AG04450 (cell line): ENCODE measurements around the gene TMEM101. TPM values are rescaled to one million over a fixed set of nuclear protein-coding genes. Genes with fewer than 3 reads are reported as not detected.

Experiments
- CTCF ChIA-PET: fragments of 300-600, 350-600 bp; formaldehyde crosslinking; extraction: SDS; loops from one replicate; lab custom pipeline; 2022; ENCODE audit warnings: antibody characterized with exemption, inconsistent platforms; lab: Charles Lee
- POLR2A ChIA-PET: fragments of 350-600 bp; formaldehyde crosslinking; extraction: SDS; loops from one replicate; lab custom pipeline; 2021; ENCODE audit warnings: antibody characterized with exemption, inconsistent platforms; lab: Yijun Ruan, JAX
- DNase-seq: peaks from one replicate; pipeline ENCODE4 v3.0.0-alpha.2; 2011; ENCODE audit warnings: low read depth, low spot score
- H3K27ac ChIP-seq: one replicate; pipeline ENCODE4 v1.5.1; 2012; ENCODE audit warnings: low read depth, low read length, control low read depth
- H3K27me3 ChIP-seq: one replicate; pipeline ENCODE4 v1.6.0; 2012; ENCODE audit warnings: low read length; ENCODE audit not compliant: control insufficient read depth, insufficient read depth
- H3K4me3 ChIP-seq: 2 replicates; pipeline ENCODE4 v1.5.1; 2011; ENCODE audit warnings: mild to moderate bottlenecking, low read depth, low read length, control low read depth
- H3K9me3 ChIP-seq: 2 replicates; pipeline ENCODE4 v1.5.1; 2012; ENCODE audit warnings: low read length; ENCODE audit not compliant: control insufficient read depth, insufficient read depth
- polyA plus RNA-seq: library from polyadenylated mRNA; depleted of rRNA; stranded (reverse); fragments of >200 nt; gene quantifications from 2 replicates; pipeline ENCODE4 v1.2.3, GENCODE V29; 2011
- TF ChIP-seq, protein P1 (sequence below): IDR thresholded peaks from 2 replicates; pipeline ENCODE4 v1.5.1; 2011; ENCODE audit warnings: low read depth, low read length, control low read depth, inconsistent platforms

The TMEM101 gene
- polyA plus RNA-seq, 1 experiment = 31.3 TPM

DNA sequence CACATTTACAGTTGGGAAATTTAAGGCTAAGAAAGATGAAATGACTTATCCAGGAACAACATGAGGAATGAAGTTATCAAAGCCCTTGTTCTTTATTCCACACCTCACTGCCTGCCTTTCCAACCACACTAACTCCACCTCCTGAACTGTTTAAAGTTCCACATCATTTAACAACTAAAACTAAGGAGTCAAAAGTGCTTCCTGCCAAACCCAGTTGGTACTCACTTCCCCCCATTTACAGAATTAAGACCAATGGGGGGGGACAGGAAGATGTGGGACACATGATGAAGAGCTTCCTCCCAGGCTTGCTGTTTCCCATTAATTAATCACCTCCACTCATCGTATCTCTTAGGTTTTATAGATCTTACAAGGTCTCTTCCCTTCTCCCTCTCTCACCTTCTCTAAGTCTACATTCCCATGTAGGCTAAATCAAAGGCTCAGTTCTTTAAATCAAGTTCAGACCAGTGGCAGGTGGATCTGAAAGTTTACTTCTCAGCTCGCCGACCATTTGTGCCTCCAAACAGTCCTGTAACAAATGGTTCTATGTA is 19.2 kb upstream of the TMEM101 start:
- no peak for DNase-seq
- Histone ChIP-seq H3K27ac (no peak overlapping the region), H3K27me3 (no peaks in the 10 kb centered on the region), H3K9me3 (no peaks in the 10 kb centered on the region), H3K4me3 (no peak overlapping the region)
- ChIA-PET POLR2A (interaction anchor here (1.1 kb wide), 1 partner anchor 10 kb away, joined by 3 read pairs; no protein-coding TSS in a partner anchor), CTCF (interaction anchor here (0.6 to 1.4 kb wide), 2 partner anchors 28 to 82 kb away, joined by 3 to 4 read pairs; no protein-coding TSS in a partner anchor)
- TF ChIP-seq, protein P1, sequence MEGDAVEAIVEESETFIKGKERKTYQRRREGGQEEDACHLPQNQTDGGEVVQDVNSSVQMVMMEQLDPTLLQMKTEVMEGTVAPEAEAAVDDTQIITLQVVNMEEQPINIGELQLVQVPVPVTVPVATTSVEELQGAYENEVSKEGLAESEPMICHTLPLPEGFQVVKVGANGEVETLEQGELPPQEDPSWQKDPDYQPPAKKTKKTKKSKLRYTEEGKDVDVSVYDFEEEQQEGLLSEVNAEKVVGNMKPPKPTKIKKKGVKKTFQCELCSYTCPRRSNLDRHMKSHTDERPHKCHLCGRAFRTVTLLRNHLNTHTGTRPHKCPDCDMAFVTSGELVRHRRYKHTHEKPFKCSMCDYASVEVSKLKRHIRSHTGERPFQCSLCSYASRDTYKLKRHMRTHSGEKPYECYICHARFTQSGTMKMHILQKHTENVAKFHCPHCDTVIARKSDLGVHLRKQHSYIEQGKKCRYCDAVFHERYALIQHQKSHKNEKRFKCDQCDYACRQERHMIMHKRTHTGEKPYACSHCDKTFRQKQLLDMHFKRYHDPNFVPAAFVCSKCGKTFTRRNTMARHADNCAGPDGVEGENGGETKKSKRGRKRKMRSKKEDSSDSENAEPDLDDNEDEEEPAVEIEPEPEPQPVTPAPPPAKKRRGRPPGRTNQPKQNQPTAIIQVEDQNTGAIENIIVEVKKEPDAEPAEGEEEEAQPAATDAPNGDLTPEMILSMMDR = no peak

DNA sequence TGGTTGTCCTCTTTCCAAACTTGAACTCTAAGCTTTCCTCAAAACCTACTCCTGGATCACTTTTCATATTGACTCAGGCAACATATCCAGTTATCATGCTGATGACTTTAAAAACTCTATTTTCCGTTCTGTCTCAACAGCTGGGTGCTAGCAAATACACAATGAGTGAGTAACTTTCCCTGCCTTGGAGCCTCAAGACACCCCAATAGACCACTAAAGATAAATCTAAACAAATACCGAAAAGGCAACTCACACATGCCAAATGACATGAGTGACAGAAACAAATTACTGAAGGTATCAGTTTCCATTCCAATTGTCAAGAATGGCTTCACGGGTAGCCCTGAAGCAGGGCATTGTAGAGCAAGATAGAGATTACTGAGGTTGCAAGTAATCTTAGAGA is 15.7 kb upstream of the TMEM101 start:
- TF ChIP-seq, protein P1 = no peak
- ChIA-PET CTCF (interaction anchor here (4.1 kb wide), 1 partner anchor 11 kb away, joined by 24 read pairs; no protein-coding TSS in a partner anchor), POLR2A (no interaction called here)
- no peak overlapping the region for H3K27ac ChIP-seq
- H3K9me3 ChIP-seq = no peaks in the 10 kb centered on the region
- no peaks in the 10 kb centered on the region for H3K27me3 ChIP-seq
- H3K4me3 ChIP-seq = no peak overlapping the region
- DNase-seq = no peak

DNA sequence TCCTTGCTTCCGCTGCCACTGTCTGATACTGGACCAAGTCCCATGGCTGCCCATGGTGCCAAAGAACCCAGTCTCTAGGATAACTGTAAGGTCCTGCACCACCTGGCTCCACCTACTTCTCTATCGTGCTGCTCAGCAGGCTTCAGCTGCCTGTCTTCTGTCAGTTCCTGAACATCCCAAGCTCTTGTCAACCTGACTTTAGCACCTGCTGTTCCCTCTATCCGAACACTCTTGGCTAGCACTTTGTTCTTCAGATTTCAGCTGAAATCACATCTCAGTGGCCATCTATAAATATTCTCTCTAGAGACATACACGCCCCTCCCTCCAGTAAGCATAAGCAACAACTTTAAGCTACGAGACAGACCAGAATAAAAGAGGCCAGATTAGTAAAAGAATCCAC is 15.0 kb upstream of the TMEM101 start:
- no peaks in the 10 kb centered on the region for H3K27me3 ChIP-seq
- DNase-seq = no peak
- H3K4me3 ChIP-seq = no peak overlapping the region
- no peaks in the 10 kb centered on the region for H3K9me3 ChIP-seq
- TF ChIP-seq, protein P1 = no peak
- CTCF ChIA-PET = interaction anchor here (4.1 kb wide), 1 partner anchor 12 kb away, joined by 24 read pairs; no protein-coding TSS in a partner anchor
- no peak overlapping the region for H3K27ac ChIP-seq
- POLR2A ChIA-PET = no interaction called here

DNA sequence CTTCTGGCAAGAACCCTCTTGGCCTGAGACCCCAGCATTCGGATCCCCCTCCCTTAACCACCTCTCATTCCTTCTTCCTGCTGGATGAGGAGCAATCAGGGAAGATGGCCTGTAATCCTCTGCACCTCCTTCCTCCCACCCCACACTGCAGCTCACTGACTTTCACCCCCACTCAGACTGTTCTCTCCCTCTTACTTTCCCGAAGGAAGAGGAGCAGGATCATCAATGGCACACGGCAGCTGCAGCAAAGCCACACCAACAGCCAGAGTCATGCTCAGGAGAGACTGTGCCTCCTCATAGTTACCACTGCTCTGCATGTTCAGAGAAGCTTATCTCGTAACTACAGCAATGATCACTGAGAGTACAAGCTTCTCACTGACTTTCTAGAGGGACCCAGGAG is 10.1 kb upstream of the TMEM101 start:
- DNase-seq = no peak
- CTCF ChIA-PET = interaction anchor here (2.3 kb wide), 1 partner anchor 16 kb away, joined by 6 read pairs; no protein-coding TSS in a partner anchor

DNA sequence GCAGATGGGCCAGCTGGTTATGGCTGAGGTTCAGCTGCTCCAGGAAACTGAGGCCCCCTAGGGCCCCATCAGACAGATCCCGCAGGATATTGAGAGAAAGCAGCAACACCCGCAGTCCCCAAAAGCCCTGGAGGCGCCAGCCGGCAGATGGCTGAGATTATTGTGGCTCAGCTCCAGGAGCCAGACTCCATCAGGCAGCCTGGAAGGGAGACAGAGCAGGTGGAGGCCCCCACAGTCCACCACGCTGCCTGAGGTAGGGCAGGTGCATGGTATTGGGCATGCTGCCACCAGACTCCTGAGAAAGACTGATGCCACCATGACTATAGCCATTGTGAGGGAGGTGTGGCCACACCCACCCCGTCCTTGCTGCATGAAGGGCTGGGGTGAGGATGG is 9.5 kb upstream of the TMEM101 start:
- TF ChIP-seq, protein P1 = no peak
- ChIA-PET CTCF (interaction anchor here (2.3 kb wide), 1 partner anchor 17 kb away, joined by 6 read pairs; no protein-coding TSS in a partner anchor), POLR2A (no interaction called here)
- no peak overlapping the region for H3K4me3 ChIP-seq
- no peaks in the 10 kb centered on the region for H3K27me3 ChIP-seq
- DNase-seq = no peak
- H3K9me3 ChIP-seq = no peaks in the 10 kb centered on the region; the same call in 1 of the 2 replicates
- H3K27ac ChIP-seq = no peak overlapping the region

More for the DNA sequence above, 10.1 kb upstream of the TMEM101 start:
- H3K27me3 ChIP-seq = no peaks in the 10 kb centered on the region
- POLR2A ChIA-PET = no interaction called here
- no peak overlapping the region for H3K4me3 ChIP-seq
- no peak overlapping the region for H3K27ac ChIP-seq
- TF ChIP-seq, protein P1 = no peak
- no peaks in the 10 kb centered on the region; the same call in 1 of the 2 replicates for H3K9me3 ChIP-seq
